ENCODE results near the gene EVPLL.
"Not testable (repeated sequence)": the region's sequence is repeated elsewhere in the genome, so short reads cannot be mapped to it uniquely, and the experiment has no call there.

EVPLL gene

DNA sequence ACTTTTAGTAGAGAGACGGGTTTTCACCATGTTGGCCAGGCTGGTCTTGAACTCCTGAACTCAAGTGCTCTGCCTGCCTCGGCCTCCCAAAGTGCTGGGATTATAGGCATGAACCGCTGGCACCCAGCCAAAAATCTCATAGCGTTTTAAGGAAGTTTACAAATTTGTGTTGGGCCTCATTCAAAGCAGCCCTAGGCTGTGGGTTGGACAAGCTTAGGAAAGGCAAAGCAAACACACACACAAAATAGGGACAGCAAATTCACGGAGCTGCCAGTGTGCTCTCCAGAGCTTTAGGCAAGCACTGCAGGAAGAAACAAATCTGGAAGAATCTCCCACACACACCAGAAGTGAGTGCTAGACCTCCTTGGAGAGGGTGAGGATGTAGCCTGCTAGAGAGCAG is 25.6 kb downstream of the EVPLL start:
- H3K4me2 ChIP-seq, result not testable (repeated sequence)

DNA sequence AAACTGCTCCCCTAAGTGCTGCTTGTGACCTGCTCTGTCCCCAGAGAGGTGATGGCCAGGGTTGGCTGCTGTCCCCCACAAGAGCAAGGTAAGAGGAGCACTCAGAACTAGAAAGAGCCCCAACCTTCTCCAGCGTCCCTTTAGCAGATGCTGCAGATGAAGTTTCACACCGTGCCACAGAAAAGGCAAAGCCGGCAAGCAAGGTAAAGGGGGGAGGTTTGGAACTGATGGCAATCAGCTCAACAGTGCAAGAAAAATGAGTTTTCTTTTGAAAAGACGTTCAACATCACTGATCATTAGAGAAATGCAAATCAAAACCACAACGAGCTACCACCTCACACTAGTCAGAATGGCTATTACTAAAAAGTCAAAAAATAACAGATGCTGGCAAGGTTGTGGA is 26.0 kb downstream of the EVPLL start:
- H3K4me2 ChIP-seq, H3K27me3 ChIP-seq: not testable (repeated sequence)

More for the DNA sequence above, 25.6 kb downstream of the EVPLL start:
- H3K4me1 ChIP-seq, H3K9ac ChIP-seq, H3K27me3 ChIP-seq, H3K36me3 ChIP-seq, H3K9me3 ChIP-seq, H3K4me3 ChIP-seq, H3K27ac ChIP-seq, H4K20me1 ChIP-seq: not testable (repeated sequence)

DNA sequence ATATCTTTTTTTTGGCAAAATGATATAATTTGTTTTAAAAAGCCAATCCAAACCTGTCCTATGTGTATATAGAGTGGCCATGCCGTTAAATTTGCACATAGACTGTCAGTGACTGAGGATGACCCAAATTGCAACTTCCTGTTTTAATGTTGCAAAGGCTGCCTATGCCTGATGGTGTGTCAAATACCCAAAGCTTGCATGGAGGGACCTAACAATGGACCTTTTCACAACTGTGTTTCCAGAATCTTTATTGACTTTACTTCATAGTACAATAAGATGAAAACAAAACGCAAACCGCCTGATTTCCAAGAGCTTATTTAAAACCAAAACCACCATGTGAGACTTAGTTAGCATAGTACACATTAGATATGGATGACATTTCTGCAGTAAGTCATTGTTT is 31.3 kb downstream of the EVPLL start:
- not testable (repeated sequence) for H3K27me3 ChIP-seq, H4K20me1 ChIP-seq, H3K9me3 ChIP-seq, H3K27ac ChIP-seq, H3K36me3 ChIP-seq, H3K4me3 ChIP-seq, H3K9ac ChIP-seq
- Histone ChIP-seq H3K4me2 (peak overlapping the region; percentile 30), H3K4me1 (peaks cover 17% of the 10 kb centered on the region)

More for the DNA sequence above, 26.0 kb downstream of the EVPLL start:
- not testable (repeated sequence) for H3K27ac ChIP-seq, H4K20me1 ChIP-seq, H3K9me3 ChIP-seq, H3K4me3 ChIP-seq, H3K36me3 ChIP-seq, H3K4me1 ChIP-seq, H3K9ac ChIP-seq

DNA sequence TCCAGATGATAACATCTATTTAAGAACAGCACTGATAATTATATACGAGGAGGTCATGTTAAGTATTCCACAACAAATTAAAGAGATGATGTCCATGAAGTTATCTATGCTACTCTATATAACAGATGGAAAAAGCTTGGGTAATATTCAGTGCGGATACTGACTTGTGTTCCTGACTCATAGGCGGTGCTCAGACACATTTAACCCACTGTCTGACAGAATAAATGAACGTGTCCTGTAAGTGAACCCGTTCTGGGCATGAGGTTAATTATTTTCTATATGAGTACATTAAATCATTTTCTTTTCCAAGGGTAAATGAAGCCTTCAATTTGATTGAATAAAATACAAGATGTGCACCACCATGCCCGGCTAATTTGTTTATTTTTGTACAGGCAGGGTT is 31.7 kb downstream of the EVPLL start:
- not testable (repeated sequence) for H3K36me3 ChIP-seq, H3K27me3 ChIP-seq, H3K9ac ChIP-seq, H3K4me3 ChIP-seq, H3K9me3 ChIP-seq, H3K27ac ChIP-seq, H4K20me1 ChIP-seq
- Histone ChIP-seq H3K4me2 (peak overlapping the region; percentile 30), H3K4me1 (peaks cover 17% of the 10 kb centered on the region)

DNA sequence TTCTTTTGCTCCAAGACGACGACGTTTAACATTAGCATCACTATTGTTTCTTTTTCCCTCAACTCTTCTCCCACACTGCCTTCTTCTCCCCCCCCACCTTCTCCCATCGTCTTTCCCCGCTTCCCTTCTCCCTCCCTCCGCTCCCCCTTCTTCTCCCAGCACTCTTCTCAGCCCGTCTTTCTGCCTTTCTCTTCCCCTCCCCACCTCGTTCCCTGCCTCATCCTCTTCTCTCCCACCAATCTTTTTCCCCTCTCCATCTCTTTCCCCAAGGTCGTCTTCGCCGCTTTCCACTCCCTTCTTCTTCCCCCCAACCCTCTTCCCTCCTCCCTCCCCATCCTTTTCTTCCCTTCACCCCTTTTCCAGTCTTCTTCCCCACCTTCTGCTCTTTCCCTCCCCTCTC is 33.2 kb downstream of the EVPLL start:
- not testable (repeated sequence) for H3K9me3 ChIP-seq, H3K36me3 ChIP-seq, H3K27me3 ChIP-seq, H4K20me1 ChIP-seq
- H3K27ac ChIP-seq, result peak overlapping the region; percentile 82; the same call in 1 of the 2 replicates
- peak overlapping the region; percentile 72 for H3K4me2 ChIP-seq
- H3K9ac ChIP-seq, result peak overlapping the region; percentile 78; the same call in 1 of the 2 replicates
- H3K4me3 ChIP-seq, result peak overlapping the region; percentile 68
- peaks cover 17% of the 10 kb centered on the region for H3K4me1 ChIP-seq

DNA sequence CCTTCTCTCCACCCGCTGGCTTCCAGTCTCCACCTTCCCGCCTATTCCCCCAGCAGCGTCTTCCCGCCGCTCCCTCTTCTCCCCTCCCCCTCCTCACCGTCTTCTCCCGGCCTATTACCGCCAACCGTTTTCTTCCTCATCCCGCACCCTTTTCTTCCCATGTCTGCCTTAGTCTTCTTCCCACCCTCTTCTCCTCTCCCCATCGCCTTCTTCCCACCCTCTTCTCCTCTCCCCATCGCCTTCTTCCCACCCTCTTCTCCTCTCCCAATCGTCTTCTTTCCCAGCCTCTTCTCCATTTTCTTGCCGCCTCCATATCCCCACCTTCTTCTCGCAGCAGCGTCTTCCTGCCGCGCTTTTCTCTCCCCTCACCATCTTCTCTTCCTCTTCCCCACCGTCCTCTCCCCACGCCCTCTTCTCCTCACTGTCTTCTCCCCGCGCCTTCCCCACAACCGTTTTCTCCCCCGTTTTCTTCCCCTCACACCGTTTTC is 33.8 kb downstream of the EVPLL start:
- not testable (repeated sequence) for H4K20me1 ChIP-seq, H3K27me3 ChIP-seq, H3K9me3 ChIP-seq, H3K36me3 ChIP-seq
- Histone ChIP-seq H3K4me3 (peak overlapping the region; percentile 68), H3K27ac (peak overlapping the region; percentile 82), H3K9ac (peak overlapping the region; percentile 78), H3K4me1 (peaks cover 17% of the 10 kb centered on the region), H3K4me2 (peak overlapping the region; percentile 72)

DNA sequence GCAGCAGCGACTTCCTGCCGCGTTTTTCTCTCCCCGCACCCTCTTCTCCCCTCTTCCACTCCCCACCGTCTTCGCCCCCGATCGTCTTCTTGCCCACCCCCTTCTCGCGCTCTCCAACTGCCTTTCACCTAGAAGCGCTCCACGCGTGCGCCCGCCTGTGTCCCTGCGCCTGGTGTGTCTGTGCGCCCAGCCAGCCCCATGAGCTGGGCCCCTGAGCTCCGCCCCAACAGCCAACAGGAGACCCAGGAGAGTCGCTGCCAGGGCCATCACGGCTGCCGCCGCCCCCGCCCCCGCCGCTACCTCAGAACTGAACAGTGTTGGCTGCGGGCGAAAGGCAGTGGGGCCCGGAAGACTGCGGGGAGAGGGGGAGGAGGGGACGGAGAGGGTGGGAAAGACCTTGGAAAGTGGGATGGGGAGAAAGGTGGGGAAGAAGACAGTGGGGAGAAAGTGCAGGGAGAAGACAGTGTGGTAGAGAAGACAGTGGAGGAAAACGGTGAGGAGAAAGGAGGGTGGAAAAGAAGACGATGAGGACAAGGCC is 34.5 kb downstream of the EVPLL start:
- Histone ChIP-seq H3K9ac (peak overlapping the region; percentile 78), H3K27ac (peak overlapping the region; percentile 82), H3K4me1 (peaks cover 17% of the 10 kb centered on the region), H3K4me3 (peak overlapping the region; percentile 68)
- H3K9me3 ChIP-seq, H3K36me3 ChIP-seq, H4K20me1 ChIP-seq, H3K27me3 ChIP-seq, H3K4me2 ChIP-seq: not testable (repeated sequence)

DNA sequence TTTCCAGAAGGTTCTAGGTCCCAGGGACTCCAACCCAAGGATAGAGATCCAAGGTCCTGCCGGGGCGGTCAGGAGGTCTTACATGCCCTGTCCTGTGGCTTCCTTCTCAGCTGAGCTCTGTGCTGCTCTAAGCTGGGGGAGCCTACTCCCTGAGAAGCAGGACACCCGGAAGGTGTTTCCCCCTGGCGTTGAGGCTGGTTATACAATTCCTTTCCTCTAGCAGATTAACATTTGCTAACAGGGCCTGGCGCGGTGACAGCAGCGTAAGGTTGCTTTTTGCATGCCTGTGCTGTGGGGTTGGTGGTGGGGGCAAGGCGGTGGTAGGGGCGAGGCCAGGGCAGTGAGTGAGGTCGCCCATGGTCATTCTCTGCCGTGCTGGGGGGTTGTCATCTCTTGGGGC is 43.9 kb downstream of the EVPLL start:
- H3K9ac ChIP-seq, H3K4me3 ChIP-seq, H4K20me1 ChIP-seq, H3K27ac ChIP-seq, H3K27me3 ChIP-seq, H3K9me3 ChIP-seq, H3K4me2 ChIP-seq, H3K36me3 ChIP-seq, H3K4me1 ChIP-seq: not testable (repeated sequence)

DNA sequence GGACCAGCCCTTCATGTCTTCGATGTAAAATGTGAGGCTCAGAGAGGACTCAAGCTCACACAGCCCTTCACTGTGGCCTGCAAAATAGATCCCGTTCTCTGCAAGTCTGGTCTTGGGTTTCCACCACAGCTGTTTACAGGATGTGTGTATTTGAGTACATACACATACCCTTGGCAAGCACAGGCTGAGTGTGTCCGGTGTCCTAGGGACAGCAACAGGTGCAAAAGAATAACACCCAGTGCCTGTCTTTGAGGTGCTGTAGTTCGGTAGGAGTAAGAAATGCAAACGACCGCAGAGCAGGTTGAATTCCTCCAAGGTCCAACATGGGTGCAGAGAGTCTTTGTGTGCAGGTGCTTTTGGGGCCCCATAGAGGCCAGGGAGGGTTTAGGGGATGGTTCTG is 44.9 kb downstream of the EVPLL start:
- not testable (repeated sequence) for H3K27me3 ChIP-seq, H3K4me2 ChIP-seq, H3K27ac ChIP-seq, H4K20me1 ChIP-seq, H3K9me3 ChIP-seq, H3K9ac ChIP-seq, H3K4me1 ChIP-seq, H3K4me3 ChIP-seq, H3K36me3 ChIP-seq

DNA sequence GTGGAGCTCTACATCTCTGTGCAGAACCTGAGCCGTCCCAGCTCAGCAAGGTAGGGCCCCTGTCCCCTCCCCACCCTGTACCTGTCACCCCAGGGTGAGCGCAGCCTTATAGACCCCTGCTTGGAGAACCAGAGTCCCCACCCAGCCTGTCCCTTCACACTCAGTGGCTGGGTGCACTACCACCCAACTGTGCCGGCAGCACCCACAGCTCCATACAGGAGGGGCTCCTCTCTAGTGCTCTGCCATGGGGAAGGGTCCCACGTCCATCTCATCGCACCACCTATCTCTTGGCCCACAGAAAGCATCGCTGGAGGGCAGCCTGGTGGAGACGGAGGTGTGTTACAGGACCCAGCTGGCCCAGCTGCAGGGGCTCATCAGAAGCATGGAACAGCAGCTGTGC is 45.4 kb downstream of the EVPLL start:
- H3K4me3 ChIP-seq, H3K36me3 ChIP-seq, H3K27me3 ChIP-seq, H3K4me2 ChIP-seq, H3K4me1 ChIP-seq, H3K27ac ChIP-seq, H4K20me1 ChIP-seq, H3K9ac ChIP-seq, H3K9me3 ChIP-seq: not testable (repeated sequence)

DNA sequence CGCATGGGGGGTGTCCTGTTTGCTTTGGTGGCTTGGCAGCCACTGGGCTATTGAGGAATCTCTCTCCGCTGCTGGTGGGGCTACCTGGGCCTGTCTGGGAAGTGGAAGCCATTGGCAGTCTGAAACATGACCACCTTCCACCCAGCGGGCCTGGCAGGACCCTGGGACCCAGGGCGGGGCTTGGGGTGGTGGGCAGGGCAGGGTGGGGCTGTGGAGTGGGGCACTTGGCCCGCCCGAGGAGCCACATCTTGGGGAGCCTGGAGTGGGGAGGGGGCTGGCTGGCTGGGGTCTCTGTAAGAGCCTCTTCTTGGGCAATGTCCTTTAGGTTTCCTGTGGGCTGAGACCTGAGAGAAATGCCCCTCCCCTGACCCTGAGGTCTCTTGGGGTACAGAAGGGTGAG is 48.0 kb downstream of the EVPLL start:
- H3K9me3 ChIP-seq, H4K20me1 ChIP-seq, H3K27me3 ChIP-seq, H3K36me3 ChIP-seq, H3K9ac ChIP-seq, H3K4me1 ChIP-seq, H3K27ac ChIP-seq, H3K4me2 ChIP-seq, H3K4me3 ChIP-seq: not testable (repeated sequence)

DNA sequence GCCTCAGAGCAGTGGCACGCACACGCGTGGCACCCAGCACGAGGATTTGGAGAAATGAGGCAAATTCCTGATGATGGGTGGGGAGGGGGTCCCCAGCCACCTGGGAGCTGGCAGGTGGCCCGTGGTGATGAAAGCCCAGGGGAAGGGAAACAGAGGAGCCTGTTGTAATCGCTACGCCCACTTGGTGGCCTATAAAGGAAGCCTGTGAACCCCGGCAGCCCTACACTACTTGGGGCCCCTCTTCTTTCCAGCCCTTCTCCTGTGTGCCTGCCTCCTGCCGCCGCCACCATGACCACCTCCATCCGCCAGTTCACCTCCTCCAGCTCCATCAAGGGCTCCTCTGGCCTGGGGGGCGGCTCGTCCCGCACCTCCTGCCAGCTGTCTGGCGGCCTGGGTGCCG is 49.1 kb downstream of the EVPLL start:
- H3K27me3 ChIP-seq, H3K9me3 ChIP-seq, H3K9ac ChIP-seq, H4K20me1 ChIP-seq, H3K36me3 ChIP-seq, H3K27ac ChIP-seq, H3K4me1 ChIP-seq, H3K4me3 ChIP-seq, H3K4me2 ChIP-seq: not testable (repeated sequence)

DNA sequence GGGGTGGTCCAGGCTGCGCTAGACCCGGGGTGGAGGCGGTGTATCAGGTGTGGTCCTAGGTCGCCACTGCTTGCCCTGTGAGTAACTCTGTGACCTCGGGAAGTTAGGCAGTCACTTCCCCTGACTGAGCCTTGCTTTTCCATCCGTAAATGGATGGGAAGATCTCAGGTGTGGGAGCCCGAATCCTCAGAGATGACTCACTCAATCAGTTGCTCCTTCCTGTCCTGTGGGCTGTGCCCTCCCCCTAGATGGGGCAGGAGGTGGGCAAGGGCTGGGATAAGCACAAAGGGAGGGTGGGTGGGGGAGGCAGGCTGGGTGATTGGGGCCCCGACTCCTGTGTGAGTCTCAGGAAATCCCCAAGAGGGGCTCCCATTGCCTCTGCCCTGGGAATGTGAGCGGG is 54.6 kb downstream of the EVPLL start:
- not testable (repeated sequence) for H3K4me1 ChIP-seq

More for the DNA sequence above, 54.6 kb downstream of the EVPLL start:
- H3K9ac ChIP-seq, H3K4me2 ChIP-seq, H3K27me3 ChIP-seq, H4K20me1 ChIP-seq, H3K4me3 ChIP-seq, H3K36me3 ChIP-seq, H3K27ac ChIP-seq, H3K9me3 ChIP-seq: not testable (repeated sequence)

All from BLaER1 (cell line).